ENCODE measurements around the gene FRMD6.

GRCh38 chr14:51723990-51724389 is 72.3 kb downstream of the FRMD6 start:
- TF ChIP-seq POLR2AphosphoS5 (IDR thresholded peaks at IDR 0.05; ENCODE audit: low read length): no peak
- TF ChIP-seq E4F1 (IDR thresholded peaks at IDR 0.05; ENCODE audit: borderline replicate concordance, partially characterized antibody): no peak
- TF ChIP-seq HCFC1 (IDR thresholded peaks at IDR 0.05; ENCODE audit: low read length): no peak
- TF ChIP-seq CTCF (IDR thresholded peaks at IDR 0.05 in 2 of 3, conservative IDR thresholded peaks at IDR 0.05 in 1 of 3; ENCODE audit: control insufficient read depth in 2 of 3, extremely low read depth in 1 of 3, insufficient read depth in 1 of 3, low read depth in 3 of 3, low read length in 3 of 3): no peak
- TF ChIP-seq RFX5 (IDR thresholded peaks at IDR 0.05; ENCODE audit: low read depth, low read length): no peak
- no peak for TF ChIP-seq ATF2 (IDR thresholded peaks at IDR 0.05; ENCODE audit: low read length)
- no peak for TF ChIP-seq CEBPZ (IDR thresholded peaks at IDR 0.05; ENCODE audit: low read depth, low read length)
- TF ChIP-seq MXI1 (IDR thresholded peaks at IDR 0.05; ENCODE audit: low read depth, low read length): no peak
- no peak for TF ChIP-seq ZNF24 (IDR thresholded peaks at IDR 0.05)
- TF ChIP-seq EZH2 (IDR thresholded peaks at IDR 0.05; ENCODE audit: borderline replicate concordance, control insufficient read depth, low read depth, low read length): no peak
